Fibroblast of pulmonary artery (primary cell): ENCODE results near the gene FOXN1.

Experiments
- DNase-seq: peaks from one replicate; pipeline ENCODE4 v3.0.0-alpha.2; 2010; ENCODE audit warnings: low read depth
- H3K4me3 ChIP-seq: replicated peaks from 2 replicates; pipeline ENCODE4 v1.5.1; 2011; ENCODE audit warnings: low read depth, mild to moderate bottlenecking, control low read depth, low read length, moderate library complexity
- TF ChIP-seq, protein P1 (sequence below): IDR thresholded peaks from 2 replicates; pipeline ENCODE4 v1.5.1; 2011; ENCODE audit warnings: mild to moderate bottlenecking, control low read depth, low read length, inconsistent platforms; ENCODE audit errors: missing control alignments

The FOXN1 gene

DNA sequence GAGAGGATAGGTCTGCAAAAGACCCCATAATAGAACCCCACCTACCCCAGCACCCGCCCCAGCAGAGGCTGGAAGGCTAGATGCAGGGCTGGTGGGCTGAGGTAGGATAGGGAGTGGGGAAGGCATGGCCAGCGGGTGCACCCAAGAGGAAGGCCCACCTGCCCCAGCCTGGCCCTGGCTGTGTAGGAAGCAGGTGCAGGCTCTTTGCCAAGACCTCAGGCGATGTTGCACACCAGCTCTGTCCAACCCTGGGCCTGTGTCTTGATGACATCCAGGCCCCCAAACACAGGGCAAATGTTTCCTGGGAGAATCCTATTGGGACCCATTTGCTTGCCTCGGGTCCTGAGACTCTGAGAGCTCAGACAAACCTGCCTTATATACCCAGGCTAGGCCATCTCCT lies 34.1 kb downstream of the FOXN1 start:
- no peak for DNase-seq
- TF ChIP-seq, protein P1, sequence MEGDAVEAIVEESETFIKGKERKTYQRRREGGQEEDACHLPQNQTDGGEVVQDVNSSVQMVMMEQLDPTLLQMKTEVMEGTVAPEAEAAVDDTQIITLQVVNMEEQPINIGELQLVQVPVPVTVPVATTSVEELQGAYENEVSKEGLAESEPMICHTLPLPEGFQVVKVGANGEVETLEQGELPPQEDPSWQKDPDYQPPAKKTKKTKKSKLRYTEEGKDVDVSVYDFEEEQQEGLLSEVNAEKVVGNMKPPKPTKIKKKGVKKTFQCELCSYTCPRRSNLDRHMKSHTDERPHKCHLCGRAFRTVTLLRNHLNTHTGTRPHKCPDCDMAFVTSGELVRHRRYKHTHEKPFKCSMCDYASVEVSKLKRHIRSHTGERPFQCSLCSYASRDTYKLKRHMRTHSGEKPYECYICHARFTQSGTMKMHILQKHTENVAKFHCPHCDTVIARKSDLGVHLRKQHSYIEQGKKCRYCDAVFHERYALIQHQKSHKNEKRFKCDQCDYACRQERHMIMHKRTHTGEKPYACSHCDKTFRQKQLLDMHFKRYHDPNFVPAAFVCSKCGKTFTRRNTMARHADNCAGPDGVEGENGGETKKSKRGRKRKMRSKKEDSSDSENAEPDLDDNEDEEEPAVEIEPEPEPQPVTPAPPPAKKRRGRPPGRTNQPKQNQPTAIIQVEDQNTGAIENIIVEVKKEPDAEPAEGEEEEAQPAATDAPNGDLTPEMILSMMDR: no peak
- no peak overlapping the region for H3K4me3 ChIP-seq

DNA sequence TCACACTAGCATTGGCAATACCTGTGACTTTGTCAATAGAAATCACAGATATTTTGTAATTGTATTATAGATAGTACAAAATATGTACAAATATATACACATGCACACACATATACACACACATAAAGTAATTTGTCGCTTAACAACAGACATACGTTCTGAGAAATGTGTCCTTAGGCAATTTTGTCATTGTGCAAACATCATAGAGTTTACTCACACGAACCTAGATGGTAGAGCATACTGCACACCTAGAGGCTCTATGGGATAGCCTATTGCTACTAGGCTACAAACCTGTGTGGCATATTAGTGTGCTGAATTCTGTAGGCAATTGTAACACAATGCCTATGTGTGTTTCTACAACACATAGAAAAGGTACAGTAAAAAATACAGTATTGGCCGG lies 35.3 kb downstream of the FOXN1 start:
- H3K4me3 ChIP-seq: no peak overlapping the region
- TF ChIP-seq, protein P1: no peak
- no peak for DNase-seq

DNA sequence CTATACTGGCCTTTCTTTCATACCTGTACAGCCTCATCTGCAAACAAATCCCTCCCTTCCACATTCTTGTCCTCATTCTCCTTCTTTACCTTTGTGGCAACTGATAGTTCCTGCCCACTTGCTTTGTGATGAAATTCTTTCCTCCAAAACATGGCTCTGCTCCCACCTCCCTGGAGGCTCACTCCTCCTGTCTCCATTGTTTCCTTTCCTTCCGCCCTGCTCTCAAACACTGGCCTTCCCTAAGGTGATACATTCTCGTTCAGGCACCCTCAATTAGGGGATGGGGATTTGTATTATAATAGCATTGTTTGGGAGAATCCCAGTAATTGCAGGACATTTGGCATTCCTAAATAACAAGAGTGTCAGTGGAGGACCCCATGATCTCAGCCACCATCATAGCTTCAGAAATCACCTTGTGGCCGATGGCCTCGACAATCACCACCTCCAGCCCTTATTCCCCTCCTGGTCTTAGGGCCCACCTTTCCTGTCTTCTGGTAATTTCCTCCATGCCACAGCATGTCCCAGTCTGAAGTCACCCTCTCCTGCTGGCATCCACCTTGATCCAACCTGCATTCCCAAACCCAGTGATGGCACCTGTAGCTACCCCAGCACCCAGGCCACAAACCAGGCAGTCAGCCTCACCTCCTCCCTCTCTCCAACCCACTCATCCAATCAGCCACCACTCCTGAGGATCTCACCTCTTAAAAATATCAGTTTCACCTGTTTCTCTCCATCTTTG lies 38.4 kb downstream of the FOXN1 start:
- TF ChIP-seq, protein P1: no peak
- H3K4me3 ChIP-seq: no peak overlapping the region
- DNase-seq: no peak

DNA sequence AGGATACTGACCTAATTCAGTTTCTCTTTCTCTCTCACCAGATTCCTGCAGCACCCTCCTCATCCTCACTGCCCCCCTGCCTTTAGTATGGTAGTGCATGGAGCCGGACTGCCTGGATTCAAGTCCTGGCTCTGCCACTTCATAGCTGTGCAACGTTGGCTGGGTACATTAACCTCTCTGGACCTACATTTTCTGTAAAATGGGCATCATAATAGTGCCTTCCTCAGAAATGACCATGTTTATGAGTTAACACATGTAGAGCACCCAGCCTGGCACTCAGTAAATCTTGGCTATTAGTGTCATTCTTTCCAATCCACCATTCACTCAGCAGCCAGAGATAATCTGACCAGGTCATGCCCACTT lies 39.0 kb downstream of the FOXN1 start:
- H3K4me3 ChIP-seq: no peak overlapping the region
- DNase-seq: no peak
- TF ChIP-seq, protein P1: no peak

DNA sequence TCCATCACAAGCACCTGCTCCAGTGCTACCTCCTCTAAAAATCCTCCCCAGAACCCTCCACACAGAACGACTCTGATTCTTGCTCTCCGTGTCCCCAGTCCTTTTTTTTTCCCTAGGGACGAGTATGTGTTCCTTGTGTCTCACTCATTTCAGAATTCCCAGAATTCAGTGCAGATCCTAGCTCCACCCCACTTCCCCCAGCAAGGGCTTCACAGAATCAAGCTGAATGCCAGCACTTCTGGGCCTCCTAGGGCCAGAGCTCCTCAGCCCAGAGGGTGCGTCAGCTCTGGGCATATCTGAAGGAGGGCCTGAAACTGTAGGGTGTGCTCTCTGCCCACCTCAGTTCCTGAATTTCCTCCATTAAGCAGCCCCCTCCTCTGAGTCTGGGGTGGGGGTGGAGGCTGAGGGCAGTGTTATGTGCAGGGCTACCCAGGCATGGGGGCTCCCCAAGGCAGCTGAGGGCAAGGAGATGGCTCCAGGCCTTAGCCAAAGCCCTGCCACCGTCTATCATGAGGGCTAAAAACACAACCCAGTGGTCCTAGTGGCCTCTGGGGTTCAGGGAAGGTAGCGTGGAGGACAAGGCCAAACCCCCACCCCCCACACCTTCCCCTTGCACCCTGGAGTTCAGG lies 39.8 kb downstream of the FOXN1 start:
- DNase-seq: no peak
- H3K4me3 ChIP-seq: no peak overlapping the region
- TF ChIP-seq, protein P1: no peak

DNA sequence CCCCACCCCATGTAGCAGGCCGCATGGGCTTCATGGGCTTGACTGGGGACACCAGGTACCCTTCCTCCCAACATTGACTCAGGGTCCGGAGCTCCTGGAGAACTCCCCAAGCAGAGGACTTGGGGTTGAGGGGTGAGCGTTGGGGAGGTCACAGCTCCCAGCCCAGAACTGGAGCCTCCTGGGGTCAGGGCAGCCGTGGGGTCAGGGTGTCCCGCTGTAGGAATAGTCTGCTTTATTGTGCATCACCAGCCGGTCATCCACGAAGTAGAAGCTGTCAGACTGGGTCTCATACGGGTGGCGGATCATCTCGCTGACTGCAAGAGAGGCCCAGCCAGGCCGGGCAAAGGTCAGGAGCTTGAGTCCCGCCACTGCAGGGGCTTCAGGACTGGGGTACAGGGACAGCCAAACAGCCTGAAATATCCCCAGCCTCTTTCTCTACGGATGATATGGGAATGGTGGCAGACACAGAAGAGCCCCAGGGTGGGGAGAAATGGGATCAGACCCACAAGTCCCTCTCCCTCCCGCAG lies 41.0 kb downstream of the FOXN1 start:
- no peak overlapping the region for H3K4me3 ChIP-seq
- DNase-seq: no peak
- TF ChIP-seq, protein P1: no peak
